RWPE1 (cell line): ENCODE results near the gene CASP10.
"Not testable (repeated sequence)": the region's sequence is repeated elsewhere in the genome, so short reads cannot be mapped to it uniquely, and the experiment has no call there.

ENCODE experiments used
- CTCF ChIA-PET: fragments of 350-600 bp; sonication (Branson Sonifier 250); formaldehyde crosslinking; extraction: SDS; loops from one replicate; lab custom pipeline; 2021; lab: Yijun Ruan, JAX
- POLR2A ChIA-PET: fragments of 400-600 bp; formaldehyde crosslinking; extraction: SDS; loops from one replicate; lab custom pipeline; 2020; ENCODE audit warnings: antibody characterized with exemption; ENCODE audit not compliant: low non-redundant PET; lab: Yijun Ruan, JAX
- DNase-seq: peaks from one replicate; pipeline ENCODE4 v3.0.0; 2012; ENCODE audit warnings: low spot score
- H3K27ac ChIP-seq: fragments of 450-650 bp; 2 replicates; pipeline ENCODE4 v1.5.1; 2017
- TF ChIP-seq, protein P1 (sequence below): fragments of 450-650 bp; conservative IDR thresholded peaks from 2 replicates; pipeline ENCODE4 v1.5.1; 2017; ENCODE audit warnings: low read depth, mild to moderate bottlenecking

CASP10 gene

DNA sequence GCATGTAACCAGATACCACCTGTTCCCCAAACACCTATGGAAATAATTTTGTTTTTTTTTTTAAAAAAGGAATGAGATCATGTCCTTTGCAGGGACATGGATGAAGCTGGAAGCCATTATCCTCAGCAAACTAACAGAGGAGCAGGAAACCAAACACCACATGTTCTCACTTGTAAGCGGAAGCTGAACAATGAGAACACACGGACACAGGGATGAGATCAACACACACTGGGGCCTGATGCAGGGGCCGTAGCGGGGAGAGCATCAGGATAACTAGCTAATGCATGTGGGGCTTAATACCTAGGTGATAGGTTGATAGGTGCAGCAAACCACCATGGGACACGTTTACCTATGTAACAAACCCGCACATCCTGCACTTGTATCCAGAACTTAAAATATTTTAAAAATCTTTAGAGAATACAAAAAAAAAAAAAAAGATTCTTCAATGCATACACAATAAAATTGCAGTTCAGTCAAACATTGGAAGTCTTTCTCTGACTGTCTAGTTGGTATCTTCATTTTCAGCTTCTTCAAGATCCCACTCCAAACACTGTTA lies 11.6 kb upstream of the CASP10 start:
- POLR2A ChIA-PET: interaction anchor here (0.7 kb wide), 1 partner anchor 61 kb away, joined by 3 read pairs; no protein-coding TSS in a partner anchor
- TF ChIP-seq, protein P1, sequence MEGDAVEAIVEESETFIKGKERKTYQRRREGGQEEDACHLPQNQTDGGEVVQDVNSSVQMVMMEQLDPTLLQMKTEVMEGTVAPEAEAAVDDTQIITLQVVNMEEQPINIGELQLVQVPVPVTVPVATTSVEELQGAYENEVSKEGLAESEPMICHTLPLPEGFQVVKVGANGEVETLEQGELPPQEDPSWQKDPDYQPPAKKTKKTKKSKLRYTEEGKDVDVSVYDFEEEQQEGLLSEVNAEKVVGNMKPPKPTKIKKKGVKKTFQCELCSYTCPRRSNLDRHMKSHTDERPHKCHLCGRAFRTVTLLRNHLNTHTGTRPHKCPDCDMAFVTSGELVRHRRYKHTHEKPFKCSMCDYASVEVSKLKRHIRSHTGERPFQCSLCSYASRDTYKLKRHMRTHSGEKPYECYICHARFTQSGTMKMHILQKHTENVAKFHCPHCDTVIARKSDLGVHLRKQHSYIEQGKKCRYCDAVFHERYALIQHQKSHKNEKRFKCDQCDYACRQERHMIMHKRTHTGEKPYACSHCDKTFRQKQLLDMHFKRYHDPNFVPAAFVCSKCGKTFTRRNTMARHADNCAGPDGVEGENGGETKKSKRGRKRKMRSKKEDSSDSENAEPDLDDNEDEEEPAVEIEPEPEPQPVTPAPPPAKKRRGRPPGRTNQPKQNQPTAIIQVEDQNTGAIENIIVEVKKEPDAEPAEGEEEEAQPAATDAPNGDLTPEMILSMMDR: no peak
- H3K27ac ChIP-seq: no peak overlapping the region
- no peak for DNase-seq
- CTCF ChIA-PET: interaction anchor here (0.6 to 0.7 kb wide), 2 partner anchors 176 to 273 kb away, joined by 4 to 11 read pairs; no protein-coding TSS in a partner anchor

DNA sequence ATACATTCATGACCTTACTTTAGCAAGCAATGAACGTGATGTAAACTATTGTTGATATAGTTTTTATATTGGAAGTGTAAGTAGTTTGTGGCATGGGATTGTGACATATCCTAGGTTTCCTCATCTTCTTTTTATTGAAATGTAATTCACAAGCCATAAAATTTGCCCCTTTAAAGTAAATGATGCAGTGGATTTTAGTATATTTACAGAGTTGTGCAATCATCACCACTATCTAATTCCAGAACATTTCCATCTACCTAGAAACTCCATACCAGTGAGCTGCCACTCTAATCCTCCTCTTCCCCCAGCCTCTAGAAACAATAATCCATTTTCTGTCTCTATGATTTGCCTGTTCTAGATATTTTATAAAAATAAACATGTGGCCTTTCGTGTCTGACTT lies 10.7 kb upstream of the CASP10 start:
- DNase-seq: no peak
- ChIA-PET POLR2A (no interaction called here), CTCF (no interaction called here)
- no peak overlapping the region for H3K27ac ChIP-seq
- TF ChIP-seq, protein P1: no peak

DNA sequence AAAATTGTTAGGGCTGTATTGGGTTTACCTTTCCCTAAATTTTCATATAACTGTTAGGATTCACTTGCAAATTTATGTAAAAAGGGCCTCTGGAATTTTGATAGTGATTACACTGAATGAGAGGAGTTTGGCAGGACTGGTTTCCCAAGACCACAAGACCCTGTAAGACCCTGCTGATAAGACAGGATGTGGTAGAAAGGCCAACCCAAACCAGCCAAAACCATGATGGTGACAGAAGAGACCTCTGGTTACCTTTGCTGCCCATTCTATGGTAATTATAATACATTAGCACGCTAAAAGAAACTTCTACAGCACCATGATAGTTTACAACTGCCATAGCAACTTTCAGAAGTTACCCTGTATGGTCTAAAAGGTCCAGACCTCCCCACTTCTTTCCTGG lies 8.3 kb upstream of the CASP10 start:
- no peak overlapping the region for H3K27ac ChIP-seq
- no peak for DNase-seq
- POLR2A ChIA-PET: no interaction called here
- CTCF ChIA-PET: no interaction called here
- TF ChIP-seq, protein P1: no peak

DNA sequence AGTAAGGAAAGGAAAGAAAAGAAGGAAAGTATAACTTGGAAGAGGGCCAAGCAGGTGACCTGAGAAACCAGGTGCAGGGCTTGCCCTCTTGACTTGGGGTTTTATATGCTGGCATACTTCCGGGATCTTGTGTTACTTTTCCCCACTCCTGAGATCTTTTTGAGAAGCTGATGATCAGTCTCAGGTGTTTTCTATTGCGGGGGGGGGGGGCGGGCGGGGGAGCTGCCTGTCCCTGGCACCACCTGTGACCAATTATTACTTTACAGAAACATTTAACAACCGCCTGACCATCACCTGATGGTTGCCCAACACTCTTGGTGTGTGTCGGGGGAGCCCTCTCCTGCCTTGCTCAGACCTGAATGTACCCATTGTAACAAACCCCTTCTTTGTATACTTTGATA lies 6.9 kb upstream of the CASP10 start:
- TF ChIP-seq, protein P1: no peak
- ChIA-PET POLR2A (no interaction called here), CTCF (no interaction called here)
- DNase-seq: no peak
- H3K27ac ChIP-seq: no peak overlapping the region

DNA sequence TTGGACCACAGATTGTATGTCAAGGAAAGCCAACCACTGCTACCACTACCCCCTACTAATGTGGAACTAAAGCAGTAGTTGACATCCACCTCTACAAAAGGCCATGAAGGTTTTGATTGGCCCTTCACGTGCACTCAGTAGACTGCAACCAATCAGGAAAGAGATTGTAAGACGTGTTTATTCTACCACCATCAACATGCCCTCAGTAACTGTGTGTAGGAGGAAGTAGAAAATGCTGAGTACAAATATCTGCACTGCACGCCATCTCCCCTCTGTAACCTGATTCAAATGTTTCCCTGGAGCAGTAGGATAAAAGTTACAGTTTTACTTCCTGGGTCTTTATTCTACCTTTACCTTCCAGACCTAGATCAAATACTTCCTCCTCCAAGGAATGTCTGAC lies 2.9 kb upstream of the CASP10 start:
- POLR2A ChIA-PET: no interaction called here
- DNase-seq: no peak
- CTCF ChIA-PET: no interaction called here
- TF ChIP-seq, protein P1: no peak
- no peak overlapping the region for H3K27ac ChIP-seq

DNA sequence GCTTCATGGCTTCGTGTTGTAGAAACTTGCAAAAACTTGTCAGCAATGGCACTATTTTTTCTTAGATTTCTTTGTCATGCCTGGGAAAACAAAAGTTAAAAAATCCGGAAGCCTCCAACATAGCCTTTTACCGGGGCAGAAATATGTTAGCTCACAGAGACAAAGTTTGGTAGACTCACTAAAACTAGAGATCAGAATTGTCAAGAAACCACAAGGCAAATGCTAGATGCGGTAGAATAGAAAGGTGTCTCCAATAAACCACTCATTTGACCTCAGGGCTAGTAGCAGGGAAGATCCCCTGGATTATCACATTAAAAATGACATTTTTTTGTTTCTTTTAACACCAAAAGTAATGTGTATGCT lies 405 bp downstream of the CASP10 start:
- no peak for DNase-seq
- CTCF ChIA-PET: interaction anchor here (0.5 to 2.6 kb wide), 5 partner anchors 8 to 1275 kb away, joined by 4 to 11 read pairs (median 5); no protein-coding TSS in a partner anchor
- H3K27ac ChIP-seq: no peak overlapping the region
- TF ChIP-seq, protein P1: no peak
- POLR2A ChIA-PET: no interaction called here

DNA sequence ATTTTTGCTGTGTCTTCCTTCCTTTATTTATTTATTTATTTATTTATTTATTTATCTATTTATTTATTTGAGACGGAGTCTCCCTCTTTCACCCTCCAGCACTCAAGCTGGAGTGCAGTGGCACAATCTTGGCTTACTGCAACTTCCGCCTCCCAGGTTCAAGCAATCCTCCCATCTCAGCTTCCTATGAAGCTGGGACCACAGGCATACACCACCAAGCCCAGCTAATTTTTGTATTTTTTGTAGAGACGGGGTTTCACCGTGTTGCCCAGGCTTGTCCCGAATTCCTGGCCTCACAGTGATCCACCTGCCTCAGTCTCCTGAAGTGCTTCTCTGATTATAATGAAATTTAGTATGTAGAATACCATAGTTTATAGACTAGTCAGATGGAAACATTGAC lies 894 bp downstream of the CASP10 start:
- H3K27ac ChIP-seq, POLR2A ChIA-PET, DNase-seq: not testable (repeated sequence)
- CTCF ChIA-PET: interaction anchor here (1.5 to 2.6 kb wide), 3 partner anchors 8 to 49 kb away, joined by 5 to 11 read pairs (median 6); no protein-coding TSS in a partner anchor

DNA sequence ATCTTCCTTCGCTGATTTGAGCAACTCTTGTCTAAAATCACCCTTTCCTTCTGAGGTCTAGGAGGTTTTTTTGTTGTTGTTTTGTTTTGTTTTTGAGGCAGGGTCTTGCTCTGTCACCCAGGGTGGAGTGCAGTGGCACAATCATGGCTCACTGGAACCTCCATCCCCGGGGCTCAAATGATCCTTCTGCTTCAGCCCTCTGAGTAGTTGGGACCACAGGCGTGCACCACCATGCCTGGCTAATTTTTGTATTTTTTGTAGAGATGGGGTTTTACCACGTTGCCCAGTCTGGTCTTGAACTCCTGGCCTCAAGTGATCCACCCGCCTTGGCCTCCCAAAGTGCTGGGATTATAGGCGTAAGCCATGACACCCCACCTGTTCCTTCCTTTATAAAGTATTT lies 1.3 kb downstream of the CASP10 start:
- DNase-seq, POLR2A ChIA-PET, H3K27ac ChIP-seq: not testable (repeated sequence)
- CTCF ChIA-PET: interaction anchor here (1.5 to 2.6 kb wide), 3 partner anchors 7 to 48 kb away, joined by 5 to 11 read pairs (median 6); no protein-coding TSS in a partner anchor
